Measurements from ENCODE around the gene CRYAA.

The CRYAA gene

GRCh38 chr21:43203591-43203990 is 34.8 kb downstream of the CRYAA start:
- no peak for DNase-seq (ENCODE audit: low spot score)

GRCh38 chr21:43204638-43205037 is 35.8 kb downstream of the CRYAA start:
- DNase-seq (ENCODE audit: low spot score) = no peak

- no peak for DNase-seq (ENCODE audit: low spot score)
These were observed 37.6 kb downstream of the CRYAA start for GRCh38 chr21:43206231-43207042.

- DNase-seq (ENCODE audit: low spot score) = no peak
These were observed 38.2 kb downstream of the CRYAA start for GRCh38 chr21:43207043-43207315.

- no peak for DNase-seq (ENCODE audit: low spot score)
These were observed 39.1 kb downstream of the CRYAA start for GRCh38 chr21:43207868-43208267.

GRCh38 chr21:43208561-43209332 is 39.9 kb downstream of the CRYAA start:
- no peak for DNase-seq (ENCODE audit: low spot score)

- no peak for DNase-seq (ENCODE audit: low spot score)
These were observed 41.0 kb downstream of the CRYAA start for GRCh38 chr21:43209575-43210453.

- no peak for DNase-seq (ENCODE audit: low spot score)
These were observed 41.8 kb downstream of the CRYAA start for GRCh38 chr21:43210454-43211071.

GRCh38 chr21:43211072-43211759 is 42.4 kb downstream of the CRYAA start:
- DNase-seq (ENCODE audit: low spot score) = no peak

- DNase-seq (ENCODE audit: low spot score) = no peak
These were observed 42.9 kb downstream of the CRYAA start for GRCh38 chr21:43211760-43212115.
